GM19372 (cell line): ENCODE measurements around the gene SRSF3.
"Not testable (repeated sequence)": the region's sequence is repeated elsewhere in the genome, so short reads cannot be mapped to it uniquely, and the experiment has no call there.

Experiments used
- ATAC-seq: cut with Tn5 transposase; IDR thresholded peaks from one replicate; pipeline ENCODE4 v1.9.1; 2021; ENCODE audit warnings: mild to moderate bottlenecking, low read depth, moderate library complexity; ENCODE audit not compliant: unreplicated experiment

SRSF3 gene

GRCh38 chr6:36639171-36639808 lies 45.1 kb downstream of the SRSF3 start:
- ATAC-seq: no peak

GRCh38 chr6:36641543-36641942 lies 47.4 kb downstream of the SRSF3 start:
- ATAC-seq: no peak

GRCh38 chr6:36642913-36643817 lies 49.0 kb downstream of the SRSF3 start:
- ATAC-seq: no peak

GRCh38 chr6:36643977-36644376 lies 49.8 kb downstream of the SRSF3 start:
- ATAC-seq: no peak

GRCh38 chr6:36649086-36649485 lies 54.9 kb downstream of the SRSF3 start:
- ATAC-seq: no peak

GRCh38 chr6:36649701-36650484 lies 55.7 kb downstream of the SRSF3 start:
- ATAC-seq: no peak

GRCh38 chr6:36650848-36651478 lies 56.8 kb downstream of the SRSF3 start:
- no peak for ATAC-seq

GRCh38 chr6:36651659-36652379 lies 57.7 kb downstream of the SRSF3 start:
- no peak for ATAC-seq

GRCh38 chr6:36654469-36654868 lies 60.3 kb downstream of the SRSF3 start:
- ATAC-seq: not testable (repeated sequence)
